ENCODE results near the gene CPNE2.

DNA sequence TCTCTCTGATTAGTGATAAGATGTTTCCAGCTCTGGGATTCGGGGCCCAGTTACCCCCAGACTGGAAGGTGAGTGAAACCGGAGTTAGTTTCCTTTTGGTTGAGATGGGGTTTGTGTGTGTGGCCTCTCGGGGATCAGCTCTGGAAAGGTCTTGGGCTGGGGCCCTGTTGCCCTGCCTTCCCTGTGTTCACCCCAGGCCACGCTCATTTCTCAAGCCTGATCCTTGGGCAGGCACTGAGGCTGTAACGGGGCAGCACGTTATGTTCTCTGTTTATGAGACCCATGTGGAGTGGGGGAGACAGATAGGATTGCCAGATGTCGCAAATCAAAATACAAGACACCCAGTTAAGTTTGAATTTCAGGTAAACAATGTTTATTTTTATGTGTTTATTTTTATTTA lies 35.5 kb downstream of the CPNE2 start:
- TF ChIP-seq CTCF (IDR thresholded peaks at IDR 0.05) (no peak), POLR2A (IDR thresholded peaks at IDR 0.05) (no peak)

Data from vagina (tissue), 2 donors.